Endodermal cell (in vitro differentiated cells): ENCODE data around the gene DYNC2LI1. TPM values are rescaled to one million over a fixed set of nuclear protein-coding genes. Genes with fewer than 3 reads are reported as not detected.

Source experiments
- DNase-seq: peaks from one replicate; pipeline ENCODE4 v3.0.0-alpha.2; 2017
- H3K27ac ChIP-seq: 2 replicates; pipeline ENCODE4 v1.5.1; 2013; ENCODE audit warnings: mild to moderate bottlenecking, low read depth, low read length, moderate library complexity
- H3K27me3 ChIP-seq: 2 replicates; pipeline ENCODE4 v1.6.1; 2013; ENCODE audit warnings: mild to moderate bottlenecking, low read length, moderate library complexity; ENCODE audit not compliant: insufficient read depth, control insufficient read depth, poor library complexity, severe bottlenecking
- H3K36me3 ChIP-seq: 2 replicates; pipeline ENCODE4 v1.7.0; 2013; ENCODE audit warnings: mild to moderate bottlenecking, low read length, moderate library complexity; ENCODE audit not compliant: control insufficient read depth, insufficient read depth
- H3K4me1 ChIP-seq: one replicate; pipeline ENCODE4 v1.7.0; 2013; ENCODE audit warnings: low read length; ENCODE audit not compliant: control insufficient read depth, insufficient read depth
- H3K4me3 ChIP-seq: 2 replicates; pipeline ENCODE4 v1.5.1; 2013; ENCODE audit warnings: mild to moderate bottlenecking, low read length, moderate library complexity
- H3K9ac ChIP-seq: 2 replicates; pipeline ENCODE4 v1.6.1; 2013; ENCODE audit warnings: mild to moderate bottlenecking, low read length, moderate library complexity; ENCODE audit not compliant: poor library complexity, severe bottlenecking; ENCODE audit errors: extremely low read depth
- H3K9me3 ChIP-seq: 2 replicates; pipeline ENCODE4 v1.6.1; 2013; ENCODE audit warnings: mild to moderate bottlenecking, low read length, moderate library complexity; ENCODE audit not compliant: control insufficient read depth
- H3K27ac Mint-ChIP-seq: 2 replicates; pipeline ENCODE4 v1.8.0; 2020; ENCODE audit warnings: mixed read lengths
- H3K27me3 Mint-ChIP-seq: 2 replicates; pipeline ENCODE4 v1.8.0; 2021; ENCODE audit warnings: mild to moderate bottlenecking, mixed read lengths; ENCODE audit not compliant: insufficient read depth
- H3K36me3 Mint-ChIP-seq: 2 replicates; pipeline ENCODE4 v1.8.0; 2020; ENCODE audit warnings: low read depth, mixed read lengths
- H3K4me1 Mint-ChIP-seq: 2 replicates; pipeline ENCODE4 v1.8.0; 2020; ENCODE audit warnings: mixed read lengths
- H3K4me3 Mint-ChIP-seq: 2 replicates; pipeline ENCODE4 v1.8.0; 2020; ENCODE audit warnings: mild to moderate bottlenecking, moderate library complexity, mixed read lengths
- H3K9me3 Mint-ChIP-seq: 2 replicates; pipeline ENCODE4 v1.8.0; 2020; ENCODE audit warnings: mild to moderate bottlenecking, mixed read lengths
- WGBS, 2 experiments: methylation state at CpG; one replicate each; pipeline versions ENCODE4 v1.1.5 to v1.1.7; 2013; ENCODE audit warnings: missing lambda C conversion rate in 2 of 2, mixed read lengths in 1 of 2; ENCODE audit not compliant: insufficient coverage in 1 of 2, insufficient read length in 1 of 2; 5-methylcytosine and 5-hydroxymethylcytosine counted together
- total RNA-seq, 2 donors: library from RNA; stranded (reverse); fragmentation: NEBNext Ultra II Directional in 1 of 2; extraction: Animal tissue kit (Norgen Biotek cat#: 25700) in 1 of 2; gene quantifications; 2 replicates in 1 of 2; 3 replicates in 1 of 2; pipeline ENCODE4 v1.2.1, GENCODE V29; 2021
- TF ChIP-seq, protein P1 (sequence below): fragments of 200-600 bp; sonication (generic); conservative IDR thresholded peaks from 2 replicates; pipeline ENCODE4 v1.5.0; 2021; ENCODE audit warnings: antibody characterized with exemption, mild to moderate bottlenecking

The DYNC2LI1 gene
- total RNA-seq, 2 donors from 2014 or later = 17.1 to 39.7 TPM

DNA sequence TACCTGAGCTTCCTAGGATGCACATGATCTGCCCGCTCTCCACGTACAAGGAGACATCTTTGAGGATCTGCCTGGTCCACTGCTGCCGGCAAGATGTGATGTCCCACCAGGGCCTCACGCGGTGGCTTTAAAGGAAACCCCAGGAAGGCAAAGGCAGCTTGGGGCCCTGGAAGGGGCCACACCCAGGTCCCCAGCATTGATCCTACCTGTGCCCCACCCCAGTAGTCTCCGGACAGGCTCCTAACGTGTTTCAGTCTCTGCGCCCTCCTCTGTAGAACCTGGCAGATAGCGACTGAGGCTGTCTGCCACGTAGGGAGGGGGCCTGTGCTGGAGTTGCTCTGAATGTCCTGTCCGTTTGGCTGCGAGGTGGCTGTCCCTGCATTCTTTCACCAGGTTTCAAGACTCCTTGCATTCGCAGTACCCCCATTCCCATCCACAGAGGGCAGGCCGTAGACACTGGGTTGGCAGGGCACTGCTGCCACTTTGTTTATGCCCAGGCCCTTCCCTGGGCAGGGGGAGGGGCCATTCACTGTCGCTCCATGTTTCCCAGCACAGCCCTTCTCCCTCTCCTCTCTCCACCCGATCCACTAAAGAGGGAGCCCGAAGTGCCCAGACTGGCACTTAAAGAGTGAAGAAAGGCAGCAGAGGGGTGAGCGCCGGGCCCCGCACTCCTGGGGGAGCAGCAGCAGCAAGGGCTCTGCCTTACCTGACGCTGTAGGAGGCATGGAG lies 64.2 kb downstream of the DYNC2LI1 start:
- H3K9me3 Mint-ChIP-seq = no peaks in the 10 kb centered on the region
- H3K4me1 Mint-ChIP-seq = no peaks in the 10 kb centered on the region
- peaks cover 2% of the 10 kb centered on the region for H3K27me3 Mint-ChIP-seq
- Histone ChIP-seq H3K9ac (no peak overlapping the region), H3K9me3 (no peaks in the 10 kb centered on the region), H3K36me3 (no peaks in the 10 kb centered on the region), H3K4me1 (no peaks in the 10 kb centered on the region), H3K27me3 (no peaks in the 10 kb centered on the region), H3K4me3 (no peak overlapping the region), H3K27ac (no peak overlapping the region)
- no peak for DNase-seq
- TF ChIP-seq, protein P1, sequence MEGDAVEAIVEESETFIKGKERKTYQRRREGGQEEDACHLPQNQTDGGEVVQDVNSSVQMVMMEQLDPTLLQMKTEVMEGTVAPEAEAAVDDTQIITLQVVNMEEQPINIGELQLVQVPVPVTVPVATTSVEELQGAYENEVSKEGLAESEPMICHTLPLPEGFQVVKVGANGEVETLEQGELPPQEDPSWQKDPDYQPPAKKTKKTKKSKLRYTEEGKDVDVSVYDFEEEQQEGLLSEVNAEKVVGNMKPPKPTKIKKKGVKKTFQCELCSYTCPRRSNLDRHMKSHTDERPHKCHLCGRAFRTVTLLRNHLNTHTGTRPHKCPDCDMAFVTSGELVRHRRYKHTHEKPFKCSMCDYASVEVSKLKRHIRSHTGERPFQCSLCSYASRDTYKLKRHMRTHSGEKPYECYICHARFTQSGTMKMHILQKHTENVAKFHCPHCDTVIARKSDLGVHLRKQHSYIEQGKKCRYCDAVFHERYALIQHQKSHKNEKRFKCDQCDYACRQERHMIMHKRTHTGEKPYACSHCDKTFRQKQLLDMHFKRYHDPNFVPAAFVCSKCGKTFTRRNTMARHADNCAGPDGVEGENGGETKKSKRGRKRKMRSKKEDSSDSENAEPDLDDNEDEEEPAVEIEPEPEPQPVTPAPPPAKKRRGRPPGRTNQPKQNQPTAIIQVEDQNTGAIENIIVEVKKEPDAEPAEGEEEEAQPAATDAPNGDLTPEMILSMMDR = no peak
- 88 to 92% methylated on average over 13 to 21 of the region's 21 CpGs for WGBS, 2 experiments
- H3K27ac Mint-ChIP-seq = no peak overlapping the region
- H3K36me3 Mint-ChIP-seq = no peaks in the 10 kb centered on the region
- no peak overlapping the region for H3K4me3 Mint-ChIP-seq

DNA sequence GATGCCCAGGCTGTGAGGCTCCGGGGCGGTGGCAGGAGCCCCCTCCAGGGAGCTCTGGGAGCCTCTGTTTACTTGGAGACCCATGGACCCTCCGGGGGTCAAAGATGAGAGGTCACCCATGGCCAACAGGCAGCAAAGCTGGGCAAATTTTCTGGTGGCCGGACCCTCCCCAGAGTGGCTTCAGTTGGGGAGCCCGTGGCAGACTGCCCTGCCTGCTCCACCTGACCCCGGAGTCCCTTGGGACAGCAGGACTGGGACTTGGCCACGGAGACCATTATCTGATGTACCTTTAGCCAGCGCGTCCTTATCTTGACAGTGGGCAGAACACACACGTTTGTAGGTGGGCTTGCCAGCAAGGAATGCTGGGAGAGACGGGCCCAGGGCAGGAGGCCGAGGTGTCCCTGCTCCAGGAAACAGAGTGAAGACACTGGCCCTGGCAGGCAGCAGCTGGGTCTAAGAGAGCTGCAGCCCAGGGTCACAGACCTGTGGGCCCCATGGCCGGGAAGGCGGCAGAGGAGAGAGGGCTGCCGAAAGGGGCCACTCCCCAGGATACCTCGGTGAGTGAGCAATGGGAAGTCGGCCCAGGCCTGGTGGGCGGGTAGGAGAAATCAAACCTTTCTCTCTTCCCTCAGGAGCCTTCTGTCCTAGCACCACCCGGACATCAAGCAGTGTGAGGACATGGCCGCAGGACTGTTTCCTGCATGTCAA lies 64.9 kb downstream of the DYNC2LI1 start, which contains the start of the genes ABCG5 and ABCG8:
ABCG5 (minus strand) TSS at position 280 of the 708 bp plus-strand sequence; CDS start at position 120, 160 bp downstream.
ABCG8 (plus strand) TSS at position 412 of the 708 bp plus-strand sequence; CDS start at position 495, 83 bp downstream.
- H3K4me1 ChIP-seq = no peaks in the 10 kb centered on the region
- no peaks in the 10 kb centered on the region for H3K9me3 ChIP-seq
- TF ChIP-seq, protein P1 = no peak
- Mint-ChIP-seq H3K9me3 (no peaks in the 10 kb centered on the region), H3K36me3 (no peaks in the 10 kb centered on the region), H3K4me1 (no peaks in the 10 kb centered on the region), H3K27ac (no peak within 1 kb of the TSS), H3K27me3 (peaks cover 2% of the 10 kb centered on the region), H3K4me3 (no peak within 1 kb of the TSS)
- H3K4me3 ChIP-seq = no peak within 1 kb of the TSS
- H3K27ac ChIP-seq = no peak within 1 kb of the TSS
- no peak within 1 kb of the TSS for H3K9ac ChIP-seq
- no peaks in the 10 kb centered on the region for H3K36me3 ChIP-seq
- no peak for DNase-seq
- 93 to 94% methylated on average over 17 to 20 of the region's 20 CpGs for WGBS, 2 experiments
- H3K27me3 ChIP-seq = no peaks in the 10 kb centered on the region

DNA sequence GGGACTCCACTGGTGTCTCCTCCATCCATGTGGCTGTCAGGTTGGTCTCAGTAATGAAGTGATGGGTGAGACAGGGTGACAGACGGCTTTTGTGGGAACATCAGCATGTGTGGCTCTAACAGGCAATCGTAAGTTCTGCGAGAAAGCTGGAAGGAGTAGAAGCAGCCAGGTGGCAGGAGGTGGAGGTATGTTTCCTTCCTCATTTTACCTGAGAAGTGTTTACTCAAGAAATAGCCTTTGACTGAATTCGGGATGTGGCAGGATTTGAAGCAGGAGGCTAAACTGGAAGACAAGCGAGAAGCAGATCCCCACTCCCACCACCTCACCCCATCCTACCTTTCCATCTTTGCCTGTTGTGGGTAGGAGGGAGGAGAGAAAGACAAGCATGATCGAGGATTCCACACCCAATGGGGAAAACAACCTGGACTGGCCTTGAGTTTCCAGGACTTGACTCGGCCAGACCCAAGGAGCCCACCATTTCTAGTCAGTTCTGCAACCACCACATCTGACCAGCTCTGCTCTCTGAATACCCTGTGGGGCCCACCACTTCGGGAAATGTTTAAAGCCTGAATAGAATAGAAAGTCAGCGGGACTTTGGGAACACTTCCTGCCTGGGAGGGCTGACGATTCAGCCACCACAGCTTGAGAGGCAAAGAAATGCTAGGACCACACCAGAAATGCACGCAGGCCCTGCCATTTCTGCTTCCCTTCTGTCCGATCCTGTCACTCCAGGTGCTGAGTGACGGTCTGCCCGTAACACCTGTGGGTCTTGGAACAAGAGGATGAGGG lies 66.1 kb downstream of the DYNC2LI1 start:
- Histone ChIP-seq H3K36me3 (no peaks in the 10 kb centered on the region), H3K4me3 (no peak overlapping the region), H3K9me3 (no peaks in the 10 kb centered on the region), H3K27ac (no peak overlapping the region), H3K9ac (no peak overlapping the region), H3K4me1 (no peaks in the 10 kb centered on the region), H3K27me3 (no peaks in the 10 kb centered on the region)
- Mint-ChIP-seq H3K27me3 (peaks cover 4% of the 10 kb centered on the region), H3K36me3 (no peaks in the 10 kb centered on the region), H3K27ac (no peak overlapping the region), H3K4me1 (no peaks in the 10 kb centered on the region), H3K9me3 (no peaks in the 10 kb centered on the region), H3K4me3 (no peak overlapping the region)
- no peak for DNase-seq
- TF ChIP-seq, protein P1 = no peak
- WGBS, 2 experiments = 85 to 87% methylated on average over 4 to 12 of the region's 14 CpGs
